GM12891 (cell line): Measurements from ENCODE around the gene KCNIP1.

Experiments
- POLR2A ChIP-seq: IDR thresholded peaks from 2 replicates; pipeline ENCODE4 v1.6.1; 2011; ENCODE audit warnings: low read depth, low read length, control low read depth
- POLR2AphosphoS5 ChIP-seq: IDR thresholded peaks from 2 replicates; pipeline ENCODE4 v1.6.1; 2011; ENCODE audit warnings: low read depth, low read length, control low read depth
- SPI1 ChIP-seq: IDR thresholded peaks from 2 replicates; pipeline ENCODE4 v1.6.1; 2011; ENCODE audit warnings: low read depth, low read length, control low read depth
- TAF1 ChIP-seq: IDR thresholded peaks from 2 replicates; pipeline ENCODE4 v1.6.1; 2011; ENCODE audit warnings: low read depth, low read length, control low read depth

DNA sequence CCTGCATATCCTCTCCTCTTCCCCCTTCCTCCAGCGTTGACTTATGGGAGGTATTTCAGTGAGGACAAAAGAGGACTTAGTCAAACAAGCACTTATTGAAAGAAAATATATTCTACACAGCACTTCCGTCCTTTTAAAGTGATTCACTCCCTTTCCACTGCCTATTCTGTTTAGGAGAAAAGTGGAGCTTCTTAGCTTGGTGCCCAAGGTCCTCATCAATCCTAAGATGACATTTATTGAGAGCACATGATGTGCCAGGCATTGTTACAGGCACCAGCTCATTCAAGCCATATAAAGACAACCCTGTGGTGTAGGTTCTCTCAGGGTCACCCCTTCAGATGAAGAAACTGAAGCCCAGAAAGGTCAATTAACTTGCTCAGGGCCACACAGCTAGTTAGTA lies 95.9 kb downstream of the KCNIP1 start:
- TF ChIP-seq POLR2AphosphoS5 (no peak), POLR2A (no peak), TAF1 (no peak), SPI1 (no peak)
